Measurements from ENCODE around the gene FAM13C. TPM values are rescaled to one million over a fixed set of nuclear protein-coding genes. Genes with fewer than 3 reads are reported as not detected.
A peak's percentile ranks its signal among the peaks of the same experiment; 100 is the strongest.

Gene FAM13C
- total RNA-seq, 4 donors from 2014 or later, result 45.1 to 62.9 (median 53.1) TPM

GRCh38 chr10:59395984-59396383 lies 33.6 kb upstream of the FAM13C start:
- peaks cover 0 to 4% (median 3%) of the 10 kb centered on the region in 4 donors for H3K4me1 ChIP-seq
- no peak for DNase-seq (ENCODE audit: extremely low spot score)
- TF ChIP-seq POLR2A (IDR thresholded peaks at IDR 0.05; ENCODE audit: low read depth), result no peak
- no peak for TF ChIP-seq EP300 (IDR thresholded peaks at IDR 0.05)
- TF ChIP-seq POLR2AphosphoS5 (IDR thresholded peaks at IDR 0.05), result no peak
- no peak for TF ChIP-seq CTCF (IDR thresholded peaks at IDR 0.05)
- H3K36me3 ChIP-seq, result no peaks in the 10 kb centered on the region
- no peaks in the 10 kb centered on the region for H3K27me3 ChIP-seq
- no peak overlapping the region for H3K27ac ChIP-seq (replicated peaks in 1 of 4)
- no peaks in the 10 kb centered on the region for H3K9me3 ChIP-seq
- no peak overlapping the region for H3K4me3 ChIP-seq
- intact Hi-C loops (cut with DNase I), result no loop called here

GRCh38 chr10:59393349-59393748 lies 31.0 kb upstream of the FAM13C start:
- H3K9me3 ChIP-seq, result no peaks in the 10 kb centered on the region
- H3K4me3 ChIP-seq, result no peak overlapping the region
- intact Hi-C loops (cut with DNase I), result no loop called here
- H3K36me3 ChIP-seq, result no peaks in the 10 kb centered on the region
- TF ChIP-seq POLR2AphosphoS5 (IDR thresholded peaks at IDR 0.05), result no peak
- no peak for TF ChIP-seq POLR2A (IDR thresholded peaks at IDR 0.05; ENCODE audit: low read depth)
- TF ChIP-seq EP300 (IDR thresholded peaks at IDR 0.05), result no peak
- TF ChIP-seq CTCF (IDR thresholded peaks at IDR 0.05), result no peak
- H3K27ac ChIP-seq (replicated peaks in 1 of 4), result no peak overlapping the region
- H3K4me1 ChIP-seq, result peaks cover 0 to 8% (median 5%) of the 10 kb centered on the region in 4 donors
- WGBS, result 85% methylated on average over 1 of the region's 1 CpG
- H3K27me3 ChIP-seq, result no peaks in the 10 kb centered on the region
- no peak for DNase-seq (ENCODE audit: extremely low spot score)

GRCh38 chr10:59391060-59391459 lies 28.7 kb upstream of the FAM13C start:
- H3K27me3 ChIP-seq, result no peaks in the 10 kb centered on the region
- DNase-seq (ENCODE audit: extremely low spot score), result no peak
- peaks cover 0 to 17% (median 10%) of the 10 kb centered on the region in 4 donors for H3K4me1 ChIP-seq
- intact Hi-C loops (cut with DNase I), result no loop called here
- WGBS, result 30% methylated on average over 2 of the region's 2 CpGs
- peak overlapping the region in 1 of 4 donors; percentile 32 for H3K27ac ChIP-seq (replicated peaks in 1 of 4)
- TF ChIP-seq EP300 (IDR thresholded peaks at IDR 0.05), result no peak
- no peak for TF ChIP-seq CTCF (IDR thresholded peaks at IDR 0.05)
- no peak for TF ChIP-seq POLR2AphosphoS5 (IDR thresholded peaks at IDR 0.05)
- no peak for TF ChIP-seq POLR2A (IDR thresholded peaks at IDR 0.05; ENCODE audit: low read depth)
- H3K36me3 ChIP-seq, result no peaks in the 10 kb centered on the region
- no peaks in the 10 kb centered on the region for H3K9me3 ChIP-seq
- no peak overlapping the region for H3K4me3 ChIP-seq

GRCh38 chr10:59388671-59388976 lies 26.3 kb upstream of the FAM13C start:
- H3K27me3 ChIP-seq, result no peaks in the 10 kb centered on the region
- no peak for TF ChIP-seq POLR2A (IDR thresholded peaks at IDR 0.05; ENCODE audit: low read depth)
- no peak overlapping the region for H3K4me3 ChIP-seq
- DNase-seq (ENCODE audit: extremely low spot score), result no peak
- no peaks in the 10 kb centered on the region for H3K9me3 ChIP-seq
- H3K36me3 ChIP-seq, result no peaks in the 10 kb centered on the region
- 75% methylated on average over 1 of the region's 1 CpG for WGBS
- intact Hi-C loops (cut with DNase I), result loop anchor here (10.0 kb wide), 1 partner anchor 196 kb away; no protein-coding TSS in a partner anchor
- no peak overlapping the region for H3K27ac ChIP-seq (replicated peaks in 1 of 4)
- peaks cover 0 to 20% (median 11%) of the 10 kb centered on the region in 4 donors for H3K4me1 ChIP-seq

GRCh38 chr10:59387951-59388670 lies 25.8 kb upstream of the FAM13C start:
- WGBS, result 73% methylated on average over 3 of the region's 3 CpGs
- no peaks in the 10 kb centered on the region for H3K27me3 ChIP-seq
- no peaks in the 10 kb centered on the region for H3K9me3 ChIP-seq
- DNase-seq (ENCODE audit: extremely low spot score), result no peak
- no peak overlapping the region for H3K4me3 ChIP-seq
- no peaks in the 10 kb centered on the region for H3K36me3 ChIP-seq
- intact Hi-C loops (cut with DNase I), result loop anchor here (10.0 kb wide), 1 partner anchor 197 kb away; no protein-coding TSS in a partner anchor
- H3K27ac ChIP-seq (replicated peaks in 1 of 4), result peak overlapping the region in 3 of 4 donors; percentile 2 to 47 (median 29)
- TF ChIP-seq POLR2AphosphoS5 (IDR thresholded peaks at IDR 0.05) (no peak), CTCF (IDR thresholded peaks at IDR 0.05) (no peak), EP300 (IDR thresholded peaks at IDR 0.05) (no peak), POLR2A (IDR thresholded peaks at IDR 0.05; ENCODE audit: low read depth) (no peak)
- peaks cover 0 to 25% (median 16%) of the 10 kb centered on the region in 4 donors for H3K4me1 ChIP-seq

Data from esophagus muscularis mucosa (tissue), 4 donors.